Measurements from ENCODE around the gene TNFSF18.

TNFSF18 gene

GRCh38 chr1:173044656-173045055 lies 6.1 kb downstream of the TNFSF18 start:
- no peak overlapping the region for H3K4me3 ChIP-seq (ENCODE audit: control insufficient read depth, low read depth, low read length)
- DNase-seq (ENCODE audit: low read depth) = no peak
- TF ChIP-seq CTCF (conservative IDR thresholded peaks at IDR 0.05; ENCODE audit: control insufficient read depth, insufficient read depth, low read depth, low read length) = no peak

- no peak overlapping the region for H3K4me3 ChIP-seq (ENCODE audit: control insufficient read depth, low read depth, low read length)
- no peak for TF ChIP-seq CTCF (conservative IDR thresholded peaks at IDR 0.05; ENCODE audit: control insufficient read depth, insufficient read depth, low read depth, low read length)
- peak; percentile 53 for DNase-seq (ENCODE audit: low read depth)
Observed at GRCh38 chr1:173043253-173043652, 7.5 kb downstream of the TNFSF18 start.

GRCh38 chr1:173042806-173043205 lies 7.9 kb downstream of the TNFSF18 start:
- TF ChIP-seq CTCF (conservative IDR thresholded peaks at IDR 0.05; ENCODE audit: control insufficient read depth, insufficient read depth, low read depth, low read length) = no peak
- H3K4me3 ChIP-seq (ENCODE audit: control insufficient read depth, low read depth, low read length) = no peak overlapping the region
- DNase-seq (ENCODE audit: low read depth) = no peak

- no peak for TF ChIP-seq CTCF (conservative IDR thresholded peaks at IDR 0.05; ENCODE audit: control insufficient read depth, insufficient read depth, low read depth, low read length)
- DNase-seq (ENCODE audit: low read depth) = no peak
- H3K4me3 ChIP-seq (ENCODE audit: control insufficient read depth, low read depth, low read length) = no peak overlapping the region
Observed at GRCh38 chr1:173039626-173040025, 11.1 kb downstream of the TNFSF18 start.

- H3K4me3 ChIP-seq (ENCODE audit: control insufficient read depth, low read depth, low read length) = no peak overlapping the region
- DNase-seq (ENCODE audit: low read depth) = no peak
- no peak for TF ChIP-seq CTCF (conservative IDR thresholded peaks at IDR 0.05; ENCODE audit: control insufficient read depth, insufficient read depth, low read depth, low read length)
Observed at GRCh38 chr1:173038875-173039554, 11.7 kb downstream of the TNFSF18 start.

GRCh38 chr1:173024543-173024942 lies 26.2 kb downstream of the TNFSF18 start:
- H3K4me3 ChIP-seq (ENCODE audit: control insufficient read depth, low read depth, low read length) = no peak overlapping the region
- no peak for DNase-seq (ENCODE audit: low read depth)
- TF ChIP-seq CTCF (conservative IDR thresholded peaks at IDR 0.05; ENCODE audit: control insufficient read depth, insufficient read depth, low read depth, low read length) = no peak

- no peak for TF ChIP-seq CTCF (conservative IDR thresholded peaks at IDR 0.05; ENCODE audit: control insufficient read depth, insufficient read depth, low read depth, low read length)
- peak; percentile 27 for DNase-seq (ENCODE audit: low read depth)
Observed at GRCh38 chr1:173023343-173023742, 27.4 kb downstream of the TNFSF18 start.

More at GRCh38 chr1:173023343-173023742, 27.4 kb downstream of the TNFSF18 start:
- H3K4me3 ChIP-seq (ENCODE audit: control insufficient read depth, low read depth, low read length) = no peak overlapping the region

Measured in fibroblast of mammary gland (primary cell).